Esophagus squamous epithelium (tissue), 5 donors: ENCODE measurements around the gene EMC10. TPM values are rescaled to one million over a fixed set of nuclear protein-coding genes. Genes with fewer than 3 reads are reported as not detected.

Experiments
- DNase-seq: peaks from one replicate; lab custom pipeline; 2025; lab: John Stamatoyannopoulos, UW
- H3K27ac ChIP-seq, 4 donors: fragments of 200-600 bp; sonication (generic); one replicate each; pipeline ENCODE4 v1.5.1; 2016 to 2019; ENCODE audit warnings: mild to moderate bottlenecking in 1 of 4
- H3K27me3 ChIP-seq, 4 donors: fragments of 200-600 bp; sonication (generic); 1 replicate in 3 of 4; 2 replicates in 1 of 4; pipeline versions ENCODE4 v1.5.1 to v1.6.0; 2017 to 2021; ENCODE audit warnings: antibody characterized with exemption in 1 of 4
- H3K36me3 ChIP-seq, 3 donors: fragments of 200-600 bp; sonication (generic); one replicate each; pipeline ENCODE4 v1.5.1; 2016 to 2019
- H3K4me1 ChIP-seq, 3 donors: fragments of 200-600 bp; sonication (generic); one replicate each; pipeline ENCODE4 v1.5.1; 2017 to 2019
- H3K4me3 ChIP-seq, 4 donors: fragments of 200-600 bp; sonication (generic); 1 replicate in 3 of 4; 2 replicates in 1 of 4; pipeline ENCODE4 v1.5.1; 2016 to 2019; ENCODE audit warnings: mild to moderate bottlenecking in 2 of 4, moderate library complexity in 1 of 4
- H3K9me3 ChIP-seq, 3 donors: fragments of 200-600 bp; sonication (generic); one replicate each; pipeline ENCODE4 v1.5.1; 2016 to 2019
- POLR2A ChIP-seq, 4 donors: fragments of 450-650 bp; IDR thresholded peaks; one replicate each; pipeline ENCODE4 v1.6.1; 2017; ENCODE audit warnings: antibody characterized with exemption in 4 of 4, mild to moderate bottlenecking in 4 of 4, moderate library complexity in 3 of 4
- WGBS, 2 donors: methylation state at CpG; one replicate each; pipeline ENCODE4 v1.1.5; 2018; 5-methylcytosine and 5-hydroxymethylcytosine counted together
- intact Hi-C: fragments of 100-400 bp; cut with DNase I; formaldehyde crosslinking; loops from one replicate; pipeline ENCODE4 v1.15.0; 2022
- total RNA-seq, 4 donors: library from RNA; depleted of rRNA; stranded (reverse); fragments of >200 nt; gene quantifications; one replicate each; pipeline ENCODE4 v1.1.0, GENCODE V29; 2016
- TF ChIP-seq, protein P1 (sequence below), 6 experiments: fragments of 450-650 bp in 4 of 6; fragments of 200-600 bp in 2 of 6; sonication (generic) in 2 of 6; IDR thresholded peaks; one replicate each; pipeline ENCODE4 v1.5.1; 2016 to 2019; ENCODE audit warnings: antibody characterized with exemption in 6 of 6, mild to moderate bottlenecking in 4 of 6, moderate library complexity in 4 of 6
- donor health status: DM: yes; HTN: yes; CAD: no.

EMC10 gene
- total RNA-seq, 4 donors from 2014 or later, result 50.2 to 76.1 (median 59.7) TPM

DNA sequence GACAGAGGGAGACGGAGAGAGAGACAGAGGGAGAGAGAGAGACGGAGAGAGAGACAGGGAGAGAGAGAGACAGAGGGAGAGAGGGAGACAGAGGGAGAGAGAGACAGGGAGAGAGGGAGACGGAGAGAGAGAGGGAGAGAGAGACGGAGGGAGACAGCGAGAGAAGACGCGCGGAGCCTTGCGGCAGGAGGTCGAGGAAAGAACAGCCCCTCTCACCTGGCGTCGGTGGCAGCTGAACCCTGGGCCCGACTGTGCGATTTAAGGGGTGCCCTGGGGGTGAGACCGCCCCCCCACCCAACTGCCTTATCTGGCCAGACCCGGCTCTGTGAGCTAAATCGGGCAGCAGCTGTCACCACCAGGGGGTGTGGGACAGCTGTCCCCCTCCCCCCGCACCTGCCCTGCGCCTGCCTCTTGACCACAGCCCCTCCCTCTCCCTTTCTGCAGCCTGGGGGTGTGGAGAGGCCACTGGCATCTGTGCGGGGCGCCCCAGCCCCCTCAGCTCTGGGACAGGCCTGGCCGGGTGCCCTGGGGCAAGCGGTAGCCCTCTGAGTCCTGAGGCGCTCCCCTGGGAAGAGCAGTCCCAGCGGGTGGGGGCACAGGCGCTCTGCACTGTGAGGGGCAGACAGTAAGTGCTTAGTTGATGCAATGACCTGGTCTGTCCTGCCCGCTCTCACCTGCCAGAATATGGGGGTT lies 23.9 kb downstream of the EMC10 start:
- H3K27ac ChIP-seq, result no peak overlapping the region
- no peaks in the 10 kb centered on the region for H3K36me3 ChIP-seq
- no peaks in the 10 kb centered on the region for H3K27me3 ChIP-seq
- no peak for DNase-seq
- intact Hi-C loops, result no loop called here
- H3K9me3 ChIP-seq, result no peaks in the 10 kb centered on the region
- H3K4me3 ChIP-seq, result no peak overlapping the region
- TF ChIP-seq, protein P1, sequence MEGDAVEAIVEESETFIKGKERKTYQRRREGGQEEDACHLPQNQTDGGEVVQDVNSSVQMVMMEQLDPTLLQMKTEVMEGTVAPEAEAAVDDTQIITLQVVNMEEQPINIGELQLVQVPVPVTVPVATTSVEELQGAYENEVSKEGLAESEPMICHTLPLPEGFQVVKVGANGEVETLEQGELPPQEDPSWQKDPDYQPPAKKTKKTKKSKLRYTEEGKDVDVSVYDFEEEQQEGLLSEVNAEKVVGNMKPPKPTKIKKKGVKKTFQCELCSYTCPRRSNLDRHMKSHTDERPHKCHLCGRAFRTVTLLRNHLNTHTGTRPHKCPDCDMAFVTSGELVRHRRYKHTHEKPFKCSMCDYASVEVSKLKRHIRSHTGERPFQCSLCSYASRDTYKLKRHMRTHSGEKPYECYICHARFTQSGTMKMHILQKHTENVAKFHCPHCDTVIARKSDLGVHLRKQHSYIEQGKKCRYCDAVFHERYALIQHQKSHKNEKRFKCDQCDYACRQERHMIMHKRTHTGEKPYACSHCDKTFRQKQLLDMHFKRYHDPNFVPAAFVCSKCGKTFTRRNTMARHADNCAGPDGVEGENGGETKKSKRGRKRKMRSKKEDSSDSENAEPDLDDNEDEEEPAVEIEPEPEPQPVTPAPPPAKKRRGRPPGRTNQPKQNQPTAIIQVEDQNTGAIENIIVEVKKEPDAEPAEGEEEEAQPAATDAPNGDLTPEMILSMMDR (IDR thresholded peaks at IDR 0.05), result no peak
- no peak for TF ChIP-seq POLR2A (IDR thresholded peaks at IDR 0.05)
- no peaks in the 10 kb centered on the region for H3K4me1 ChIP-seq
- 51 to 57% methylated on average over 15 to 17 of the region's 27 CpGs for WGBS, 2 donors

DNA sequence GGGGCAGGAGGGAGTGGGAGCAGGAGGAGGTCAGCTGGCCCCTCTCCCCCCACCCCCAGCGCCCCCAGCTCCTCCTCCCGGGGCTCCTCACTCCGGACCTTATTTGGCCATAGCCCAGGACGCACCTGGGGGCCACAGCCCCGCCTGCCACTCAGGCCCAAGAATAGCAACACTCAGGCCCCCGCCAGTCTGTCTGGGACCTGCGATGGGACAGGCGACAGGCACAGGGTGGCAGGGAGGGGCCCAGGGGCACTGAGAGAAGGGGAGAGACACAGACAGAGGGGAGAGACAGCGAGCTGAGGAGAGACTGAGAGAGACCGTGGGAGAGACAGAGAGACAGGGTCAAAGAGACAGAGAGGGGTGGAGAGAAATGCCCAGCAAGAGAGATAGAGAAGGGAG lies 24.4 kb downstream of the EMC10 start:
- Histone ChIP-seq H3K4me1 (no peaks in the 10 kb centered on the region), H3K27ac (no peak overlapping the region), H3K4me3 (no peak overlapping the region), H3K9me3 (no peaks in the 10 kb centered on the region), H3K36me3 (peaks cover 0 to 3% (median 0%) of the 10 kb centered on the region in 3 donors), H3K27me3 (no peaks in the 10 kb centered on the region)
- TF ChIP-seq, protein P1 (IDR thresholded peaks at IDR 0.05), result no peak
- TF ChIP-seq POLR2A (IDR thresholded peaks at IDR 0.05), result no peak
- WGBS, 2 donors, result 79 to 88% methylated on average over 1 to 5 of the region's 10 CpGs
- intact Hi-C loops, result no loop called here
- no peak for DNase-seq

DNA sequence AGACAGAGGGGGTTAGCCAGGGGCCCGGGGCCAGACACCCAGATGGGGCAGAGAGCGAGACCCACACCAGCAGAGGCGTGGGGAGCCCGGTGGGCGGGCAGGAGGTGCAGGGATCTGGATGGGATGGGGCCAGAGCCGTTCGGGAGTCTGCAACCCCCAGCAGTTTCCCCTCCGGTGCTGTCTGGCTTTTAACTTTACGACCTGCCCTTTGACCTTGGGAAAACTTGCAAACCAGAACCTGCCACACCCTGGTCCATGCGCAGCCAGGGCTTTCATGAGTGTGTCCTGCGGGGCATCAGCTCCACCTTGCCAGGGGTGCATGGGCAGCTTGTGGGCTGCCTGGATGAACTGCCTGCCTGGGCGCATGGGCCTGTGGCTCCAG lies 24.9 kb downstream of the EMC10 start:
- no peaks in the 10 kb centered on the region for H3K27me3 ChIP-seq
- H3K27ac ChIP-seq, result no peak overlapping the region
- H3K4me1 ChIP-seq, result no peaks in the 10 kb centered on the region
- no peaks in the 10 kb centered on the region for H3K9me3 ChIP-seq
- DNase-seq, result no peak
- H3K4me3 ChIP-seq, result no peak overlapping the region
- intact Hi-C loops, result no loop called here
- TF ChIP-seq, protein P1 (IDR thresholded peaks at IDR 0.05), result no peak
- no peak for TF ChIP-seq POLR2A (IDR thresholded peaks at IDR 0.05)
- H3K36me3 ChIP-seq, result peaks cover 0 to 8% (median 0%) of the 10 kb centered on the region in 3 donors
- WGBS, 2 donors, result 70 to 74% methylated on average over 10 to 11 of the region's 12 CpGs

DNA sequence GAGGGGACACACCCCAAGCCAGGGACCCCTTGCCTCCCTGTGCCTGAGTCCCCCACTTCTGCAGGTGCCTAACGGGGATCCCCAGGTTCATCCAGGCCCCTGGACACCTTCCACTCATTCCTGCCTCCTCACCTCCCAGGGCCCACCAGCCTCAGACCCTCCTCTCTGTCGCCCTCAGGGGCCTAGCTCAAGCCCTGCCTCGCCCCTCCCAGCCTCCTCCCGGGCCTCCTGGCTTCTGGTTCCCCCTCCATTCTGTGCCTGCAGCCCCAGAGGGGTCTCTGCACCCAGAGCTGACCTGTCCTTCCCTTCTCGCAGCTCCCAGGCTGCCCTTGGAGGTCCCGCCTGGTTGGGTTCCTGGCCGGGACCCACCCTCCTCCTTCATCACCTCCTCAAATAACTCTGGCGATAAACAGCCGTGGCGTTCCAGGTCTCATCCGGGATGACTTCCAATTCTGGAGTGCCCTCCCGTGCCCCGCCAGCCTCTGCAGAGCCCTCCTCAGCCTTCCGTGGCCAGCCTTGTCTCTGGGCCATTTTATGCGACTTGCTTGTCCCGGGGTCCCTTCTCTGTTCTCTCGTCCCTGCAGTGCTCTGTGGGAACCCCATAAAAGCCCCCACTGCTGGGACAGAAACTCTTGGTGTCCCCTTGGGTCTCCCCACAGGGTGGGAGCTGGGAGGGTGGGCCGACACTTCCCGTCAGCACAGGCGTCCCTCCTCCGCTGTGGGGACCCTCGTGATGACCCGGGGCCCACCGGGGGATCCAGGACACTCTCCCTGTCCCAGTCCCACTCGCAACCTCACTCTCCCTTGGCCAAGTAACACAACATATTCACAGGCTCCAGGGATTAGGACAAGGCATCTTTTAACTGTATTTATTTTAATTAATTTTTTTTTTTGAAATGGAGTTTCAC lies 25.5 kb downstream of the EMC10 start:
- intact Hi-C loops, result no loop called here
- H3K4me3 ChIP-seq, result no peak overlapping the region
- peaks cover 0 to 11% (median 0%) of the 10 kb centered on the region in 3 donors for H3K36me3 ChIP-seq
- 51 to 59% methylated on average over 9 to 21 of the region's 25 CpGs for WGBS, 2 donors
- TF ChIP-seq, protein P1 (IDR thresholded peaks at IDR 0.05), result no peak
- H3K4me1 ChIP-seq, result no peaks in the 10 kb centered on the region
- no peak for DNase-seq
- no peaks in the 10 kb centered on the region for H3K27me3 ChIP-seq
- no peak overlapping the region for H3K27ac ChIP-seq
- no peaks in the 10 kb centered on the region for H3K9me3 ChIP-seq
